ENCODE data around the gene HSF5.

GRCh38 chr17:58388302-58389190 is 99.7 kb downstream of the HSF5 start:
- TF ChIP-seq POLR2A (IDR thresholded peaks at IDR 0.05) = no peak
- TF ChIP-seq CTCF (IDR thresholded peaks at IDR 0.05) = no peak
